GM12801 (cell line): ENCODE data around the gene GRID1.

Experiments
- TF ChIP-seq, protein P1 (sequence below): IDR thresholded peaks from one replicate; pipeline ENCODE4 v1.5.1; 2011; ENCODE audit warnings: control low read depth; ENCODE audit not compliant: insufficient read length; ENCODE audit errors: extremely low read depth

GRID1 gene

GRCh38 chr10:86372119-86372783 lies 5.7 kb upstream of the GRID1 start:
- TF ChIP-seq, protein P1, sequence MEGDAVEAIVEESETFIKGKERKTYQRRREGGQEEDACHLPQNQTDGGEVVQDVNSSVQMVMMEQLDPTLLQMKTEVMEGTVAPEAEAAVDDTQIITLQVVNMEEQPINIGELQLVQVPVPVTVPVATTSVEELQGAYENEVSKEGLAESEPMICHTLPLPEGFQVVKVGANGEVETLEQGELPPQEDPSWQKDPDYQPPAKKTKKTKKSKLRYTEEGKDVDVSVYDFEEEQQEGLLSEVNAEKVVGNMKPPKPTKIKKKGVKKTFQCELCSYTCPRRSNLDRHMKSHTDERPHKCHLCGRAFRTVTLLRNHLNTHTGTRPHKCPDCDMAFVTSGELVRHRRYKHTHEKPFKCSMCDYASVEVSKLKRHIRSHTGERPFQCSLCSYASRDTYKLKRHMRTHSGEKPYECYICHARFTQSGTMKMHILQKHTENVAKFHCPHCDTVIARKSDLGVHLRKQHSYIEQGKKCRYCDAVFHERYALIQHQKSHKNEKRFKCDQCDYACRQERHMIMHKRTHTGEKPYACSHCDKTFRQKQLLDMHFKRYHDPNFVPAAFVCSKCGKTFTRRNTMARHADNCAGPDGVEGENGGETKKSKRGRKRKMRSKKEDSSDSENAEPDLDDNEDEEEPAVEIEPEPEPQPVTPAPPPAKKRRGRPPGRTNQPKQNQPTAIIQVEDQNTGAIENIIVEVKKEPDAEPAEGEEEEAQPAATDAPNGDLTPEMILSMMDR = no peak

- TF ChIP-seq, protein P1 = no peak
Observed at GRCh38 chr10:86371691-86372090, 5.1 kb upstream of the GRID1 start.

GRCh38 chr10:86371116-86371515 lies 4.5 kb upstream of the GRID1 start:
- TF ChIP-seq, protein P1 = no peak

DNA sequence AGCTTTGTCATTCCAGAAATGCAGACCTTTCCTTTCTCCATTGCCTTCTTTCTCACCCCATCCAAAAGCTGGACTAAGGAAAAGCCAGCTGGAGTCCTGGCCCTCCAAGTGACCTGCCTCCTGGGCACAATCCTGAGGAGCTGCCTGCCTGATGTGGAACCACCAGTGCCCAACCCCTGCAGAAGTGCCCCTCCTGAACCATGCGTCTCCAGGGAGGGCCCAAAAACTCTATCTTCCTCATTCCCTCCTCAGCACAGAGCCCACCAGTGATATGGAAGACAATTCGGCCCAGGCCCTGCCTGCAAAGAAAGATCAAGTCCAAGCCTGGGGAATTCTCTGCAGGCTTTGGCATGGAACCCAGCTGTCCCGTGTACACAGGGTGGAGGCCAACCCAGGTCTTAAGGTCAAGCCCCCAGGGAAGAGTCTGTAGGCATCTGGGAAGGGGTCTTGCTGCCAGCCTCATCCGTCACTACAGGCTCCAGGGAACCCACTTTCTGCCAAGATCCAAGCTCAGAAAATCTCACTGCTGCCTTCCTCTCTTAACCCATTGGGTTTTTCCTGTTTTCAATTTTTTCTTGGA lies 3.5 kb upstream of the GRID1 start:
- TF ChIP-seq, protein P1 = no peak

DNA sequence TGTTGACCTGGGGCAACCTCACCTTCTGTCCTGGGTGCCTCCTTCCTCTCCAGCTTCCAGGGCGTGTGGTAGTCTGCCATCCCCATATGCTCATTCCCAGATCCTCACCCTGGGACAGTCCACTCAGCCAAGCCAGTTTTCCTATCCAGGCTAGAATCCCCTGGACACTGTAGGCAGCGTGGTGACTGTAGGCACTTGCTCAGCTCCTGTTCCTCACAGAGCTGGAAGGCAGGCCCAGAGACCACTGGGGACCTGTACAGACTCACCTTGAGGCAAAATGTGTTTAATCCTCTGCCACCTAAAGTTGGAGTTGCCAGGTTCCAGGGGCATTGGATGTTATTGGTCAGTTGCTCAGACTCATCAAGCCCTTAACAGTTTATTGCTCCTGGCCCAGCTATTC lies 2.4 kb upstream of the GRID1 start:
- TF ChIP-seq, protein P1 = no peak

DNA sequence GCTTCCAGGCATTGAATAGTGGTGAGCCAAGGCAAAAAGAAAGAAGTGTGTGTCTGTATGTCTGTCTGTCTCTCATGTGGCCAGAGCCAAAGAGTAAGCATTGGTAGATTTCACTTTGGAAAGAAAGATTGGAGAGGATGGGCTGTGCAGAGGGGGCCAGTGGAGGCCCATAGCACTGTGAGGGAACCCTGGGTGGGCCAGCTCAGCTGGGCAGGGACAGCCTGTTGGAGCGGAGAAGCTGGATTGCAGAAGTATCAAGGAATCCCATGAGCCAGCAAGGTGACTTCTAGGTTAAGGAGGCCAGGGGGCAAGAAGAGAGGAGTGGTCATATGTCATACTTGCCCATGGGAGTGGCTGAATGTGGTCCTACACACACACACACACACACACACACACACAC lies 1.5 kb upstream of the GRID1 start:
- TF ChIP-seq, protein P1 = no peak

GRCh38 chr10:86367152-86367951 lies 757 bp upstream of the GRID1 start:
- TF ChIP-seq, protein P1 = no peak
